DND-41 (cell line): ENCODE results near the gene AKAP10.

Experiments
- EZH2 ChIP-seq: IDR thresholded peaks from 3 replicates; pipeline ENCODE4 v1.6.1; 2012; ENCODE audit warnings: borderline replicate concordance, low read depth, mild to moderate bottlenecking, moderate library complexity, low read length, inconsistent platforms; ENCODE audit not compliant: severe bottlenecking
- TF ChIP-seq, protein P1 (sequence below): IDR thresholded peaks from 2 replicates; pipeline ENCODE4 v1.5.1; 2012; ENCODE audit warnings: borderline replicate concordance, low read length, moderate library complexity, mild to moderate bottlenecking; ENCODE audit not compliant: poor library complexity, severe bottlenecking; ENCODE audit errors: extremely low read depth

DNA sequence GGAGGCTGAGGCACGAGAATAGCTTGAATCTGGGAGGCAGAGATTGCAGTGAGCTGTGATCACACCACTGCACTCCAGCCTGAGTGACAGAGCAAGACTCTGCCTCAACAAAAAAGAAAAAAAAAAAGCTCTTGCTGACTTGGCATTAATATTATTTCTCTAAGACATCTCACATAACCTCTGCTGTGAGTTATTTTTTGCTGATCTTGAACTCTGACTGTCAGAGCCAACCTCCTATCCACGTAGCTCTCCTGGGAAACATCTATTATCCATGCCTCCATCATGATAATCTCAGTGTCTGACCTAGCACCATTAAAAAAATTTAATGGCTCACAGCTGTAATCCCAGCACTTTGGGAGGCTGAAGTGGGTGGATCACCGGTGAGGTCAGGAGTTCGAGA is 97.2 kb downstream of the AKAP10 start:
- TF ChIP-seq, protein P1, sequence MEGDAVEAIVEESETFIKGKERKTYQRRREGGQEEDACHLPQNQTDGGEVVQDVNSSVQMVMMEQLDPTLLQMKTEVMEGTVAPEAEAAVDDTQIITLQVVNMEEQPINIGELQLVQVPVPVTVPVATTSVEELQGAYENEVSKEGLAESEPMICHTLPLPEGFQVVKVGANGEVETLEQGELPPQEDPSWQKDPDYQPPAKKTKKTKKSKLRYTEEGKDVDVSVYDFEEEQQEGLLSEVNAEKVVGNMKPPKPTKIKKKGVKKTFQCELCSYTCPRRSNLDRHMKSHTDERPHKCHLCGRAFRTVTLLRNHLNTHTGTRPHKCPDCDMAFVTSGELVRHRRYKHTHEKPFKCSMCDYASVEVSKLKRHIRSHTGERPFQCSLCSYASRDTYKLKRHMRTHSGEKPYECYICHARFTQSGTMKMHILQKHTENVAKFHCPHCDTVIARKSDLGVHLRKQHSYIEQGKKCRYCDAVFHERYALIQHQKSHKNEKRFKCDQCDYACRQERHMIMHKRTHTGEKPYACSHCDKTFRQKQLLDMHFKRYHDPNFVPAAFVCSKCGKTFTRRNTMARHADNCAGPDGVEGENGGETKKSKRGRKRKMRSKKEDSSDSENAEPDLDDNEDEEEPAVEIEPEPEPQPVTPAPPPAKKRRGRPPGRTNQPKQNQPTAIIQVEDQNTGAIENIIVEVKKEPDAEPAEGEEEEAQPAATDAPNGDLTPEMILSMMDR = no peak
- TF ChIP-seq EZH2 = no peak
